HepG2 (cell line): Measurements from ENCODE around the gene CHMP4B.

Experiments used
- CREM ChIP-seq, 2 experiments: sonication (generic) in 1 of 2; formaldehyde crosslinking in 1 of 2; IDR thresholded peaks; 2 replicates each; pipeline versions ENCODE4 v1.4.0 to v1.6.1; 2016 to 2020; ENCODE audit warnings: antibody characterized with exemption in 1 of 2, mild to moderate bottlenecking in 1 of 2, missing genetic modification reagents in 1 of 2
- MXI1 ChIP-seq: IDR thresholded peaks from 3 replicates; pipeline ENCODE4 v1.6.1; 2012; ENCODE audit warnings: low read depth, low read length, inconsistent platforms, borderline replicate concordance
- RXRA ChIP-seq: sonication (generic); formaldehyde crosslinking; IDR thresholded peaks from 2 replicates; pipeline ENCODE4 v1.5.1; 2020; ENCODE audit warnings: missing genetic modification reagents
- TARDBP ChIP-seq: sonication (generic); formaldehyde crosslinking; IDR thresholded peaks from 2 replicates; pipeline ENCODE4 v1.8.0; 2022; ENCODE audit warnings: mild to moderate bottlenecking, missing genetic modification reagents
- TRIM24 ChIP-seq: sonication (generic); formaldehyde crosslinking; IDR thresholded peaks from 2 replicates; pipeline ENCODE4 v1.8.0; 2022; ENCODE audit warnings: mild to moderate bottlenecking, missing genetic modification reagents
- ZNF160 ChIP-seq: sonication (generic); formaldehyde crosslinking; IDR thresholded peaks from 2 replicates; pipeline ENCODE4 v1.8.0; 2022; ENCODE audit warnings: mild to moderate bottlenecking, inconsistent platforms, missing genetic modification reagents
- ZNF367 ChIP-seq: sonication (generic); formaldehyde crosslinking; IDR thresholded peaks from 2 replicates; pipeline ENCODE4 v1.4.0; 2020; ENCODE audit warnings: missing genetic modification reagents, borderline replicate concordance
- ZNF792 ChIP-seq: IDR thresholded peaks from 2 replicates; pipeline ENCODE4 v1.6.1; 2016
- TF ChIP-seq, protein P1 (sequence below): sonication (generic); formaldehyde crosslinking; IDR thresholded peaks from 2 replicates; pipeline ENCODE4 v1.4.0; 2020; ENCODE audit warnings: low read depth, missing genetic modification reagents

DNA sequence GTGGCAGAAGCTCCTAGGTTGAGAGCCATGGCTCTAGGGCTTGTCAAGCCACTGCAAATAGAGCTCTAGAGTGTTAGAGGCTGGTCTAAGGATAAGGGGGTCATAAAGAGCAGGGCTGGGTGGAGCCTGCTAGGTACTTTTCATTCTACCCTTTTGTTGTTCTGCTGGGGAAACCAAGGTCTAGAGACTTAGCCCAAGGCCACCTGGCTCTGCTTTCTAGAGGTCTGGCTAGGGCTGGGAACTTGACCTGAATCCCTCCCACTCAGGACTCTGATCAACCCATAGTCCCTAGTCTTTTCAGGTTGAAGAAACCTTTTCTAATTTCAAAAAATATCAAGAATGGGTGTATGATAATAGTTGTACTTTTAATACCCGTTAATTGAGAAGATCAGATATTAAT, 13.7 kb downstream of the CHMP4B start:
- TF ChIP-seq TRIM24 (CRISPR knock-in tag) (no peak), MXI1 (no peak), TARDBP (CRISPR knock-in tag) (no peak), ZNF792 (CRISPR knock-in tag) (no peak), ZNF367 (no peak), CREM (IDR thresholded peaks at IDR 0.05) (no peak), CREM (CRISPR knock-in tag; IDR thresholded peaks at IDR 0.05) (no peak), ZNF160 (CRISPR knock-in tag) (no peak), RXRA (CRISPR knock-in tag) (no peak)
- TF ChIP-seq, protein P1, sequence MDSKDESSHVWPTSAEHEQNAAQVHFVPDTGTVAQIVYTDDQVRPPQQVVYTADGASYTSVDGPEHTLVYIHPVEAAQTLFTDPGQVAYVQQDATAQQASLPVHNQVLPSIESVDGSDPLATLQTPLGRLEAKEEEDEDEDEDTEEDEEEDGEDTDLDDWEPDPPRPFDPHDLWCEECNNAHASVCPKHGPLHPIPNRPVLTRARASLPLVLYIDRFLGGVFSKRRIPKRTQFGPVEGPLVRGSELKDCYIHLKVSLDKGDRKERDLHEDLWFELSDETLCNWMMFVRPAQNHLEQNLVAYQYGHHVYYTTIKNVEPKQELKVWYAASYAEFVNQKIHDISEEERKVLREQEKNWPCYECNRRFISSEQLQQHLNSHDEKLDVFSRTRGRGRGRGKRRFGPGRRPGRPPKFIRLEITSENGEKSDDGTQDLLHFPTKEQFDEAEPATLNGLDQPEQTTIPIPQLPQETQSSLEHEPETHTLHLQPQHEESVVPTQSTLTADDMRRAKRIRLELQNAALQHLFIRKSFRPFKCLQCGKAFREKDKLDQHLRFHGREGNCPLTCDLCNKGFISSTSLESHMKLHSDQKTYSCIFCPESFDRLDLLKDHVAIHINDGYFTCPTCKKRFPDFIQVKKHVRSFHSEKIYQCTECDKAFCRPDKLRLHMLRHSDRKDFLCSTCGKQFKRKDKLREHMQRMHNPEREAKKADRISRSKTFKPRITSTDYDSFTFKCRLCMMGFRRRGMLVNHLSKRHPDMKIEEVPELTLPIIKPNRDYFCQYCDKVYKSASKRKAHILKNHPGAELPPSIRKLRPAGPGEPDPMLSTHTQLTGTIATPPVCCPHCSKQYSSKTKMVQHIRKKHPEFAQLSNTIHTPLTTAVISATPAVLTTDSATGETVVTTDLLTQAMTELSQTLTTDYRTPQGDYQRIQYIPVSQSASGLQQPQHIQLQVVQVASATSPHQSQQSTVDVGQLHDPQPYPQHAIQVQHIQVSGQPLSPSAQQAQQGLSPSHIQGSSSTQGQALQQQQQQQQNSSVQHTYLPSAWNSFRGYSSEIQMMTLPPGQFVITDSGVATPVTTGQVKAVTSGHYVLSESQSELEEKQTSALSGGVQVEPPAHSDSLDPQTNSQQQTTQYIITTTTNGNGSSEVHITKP (CRISPR knock-in tag), result no peak
